IPS-NIHi7 (cell line): Measurements from ENCODE around the gene POU6F2.

Experiments
- DNase-seq: peaks from one replicate; pipeline ENCODE4 v3.0.0; 2012; ENCODE audit warnings: mixed read lengths; ENCODE audit errors: extremely low spot score

Gene POU6F2

DNA sequence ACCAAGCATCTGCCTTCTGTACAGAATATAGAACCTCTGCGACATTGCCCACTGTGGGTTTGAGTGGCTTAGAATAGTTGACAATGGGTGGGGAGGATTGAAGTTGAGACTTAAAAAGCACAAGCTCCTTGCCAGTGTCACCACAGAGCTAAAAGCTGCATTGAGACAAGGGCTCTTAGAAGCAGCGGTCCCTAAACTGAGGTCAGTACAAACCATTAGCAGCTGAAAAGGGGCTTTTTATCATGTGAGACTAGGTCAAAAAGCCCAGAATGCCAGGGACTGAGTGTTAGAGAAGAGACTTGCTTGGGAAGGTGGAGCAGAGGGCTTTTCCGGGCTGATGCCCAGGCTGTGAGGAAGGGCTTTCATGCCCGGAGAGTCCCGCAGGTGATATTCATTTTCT is 91.3 kb downstream of the POU6F2 start:
- peak; percentile 18 for DNase-seq

DNA sequence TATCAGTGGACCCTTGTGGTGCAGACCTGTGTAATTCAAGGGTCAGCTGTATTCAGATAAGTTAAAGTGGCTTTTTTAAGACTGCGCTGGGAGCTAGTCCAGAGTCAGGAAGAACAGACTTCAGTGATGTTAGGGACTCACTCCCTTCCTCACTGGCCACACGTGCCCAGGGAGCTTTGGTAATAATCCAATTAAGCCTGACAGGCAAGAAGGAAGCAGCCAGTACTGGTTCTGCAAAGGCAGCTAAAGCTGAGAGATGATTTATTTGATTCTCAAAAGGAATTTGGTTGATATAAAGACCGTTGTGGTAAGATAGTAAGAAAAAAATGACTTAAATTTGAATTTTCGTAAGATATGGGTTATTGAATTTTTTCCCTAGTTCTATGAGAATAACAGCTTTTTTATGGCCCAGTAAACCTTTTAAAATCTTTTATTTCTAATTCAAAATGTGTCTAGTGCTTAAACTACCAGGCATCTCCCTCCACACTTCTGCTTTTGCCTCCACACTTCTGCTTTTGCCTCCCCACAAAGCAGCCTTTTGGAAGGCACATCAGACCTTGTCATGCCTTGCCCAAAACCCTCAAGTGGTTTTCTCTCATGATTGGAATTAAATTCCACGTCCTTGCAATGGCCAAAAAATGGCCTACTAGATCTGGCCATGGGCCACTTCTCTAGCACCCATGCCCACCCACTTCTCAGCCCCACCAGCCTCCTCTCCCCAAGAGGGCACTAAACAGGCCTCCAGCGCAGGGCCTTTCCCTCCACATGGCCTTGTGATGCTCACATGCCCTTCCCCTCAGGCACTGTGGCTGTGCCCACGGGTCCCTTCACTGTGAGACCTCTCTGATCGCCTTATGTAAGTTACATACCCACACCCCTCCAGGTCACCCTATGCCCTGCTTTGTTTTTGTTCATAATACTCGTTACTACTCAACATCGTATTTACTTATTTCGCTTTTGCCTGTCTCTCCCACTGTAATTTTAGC is 92.5 kb downstream of the POU6F2 start:
- DNase-seq, result no peak

DNA sequence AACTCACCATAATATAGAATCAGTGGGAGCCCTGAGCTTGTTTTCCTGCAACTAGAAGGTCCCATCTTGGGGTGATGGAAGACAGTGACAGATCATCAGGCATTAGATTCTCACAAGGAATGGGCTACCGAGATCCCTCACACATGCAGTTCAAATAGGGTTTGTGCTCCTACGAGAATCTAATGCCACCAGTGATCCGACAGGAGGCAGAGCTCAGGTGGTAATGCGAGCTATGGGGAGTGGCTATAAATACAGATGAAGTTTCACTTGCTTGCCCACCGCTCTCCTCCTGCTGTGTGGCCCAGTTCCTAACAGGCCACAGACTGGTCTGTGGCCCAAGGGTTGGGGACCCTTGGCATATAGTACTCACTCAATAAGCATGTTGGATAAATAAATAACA is 93.4 kb downstream of the POU6F2 start:
- no peak for DNase-seq

DNA sequence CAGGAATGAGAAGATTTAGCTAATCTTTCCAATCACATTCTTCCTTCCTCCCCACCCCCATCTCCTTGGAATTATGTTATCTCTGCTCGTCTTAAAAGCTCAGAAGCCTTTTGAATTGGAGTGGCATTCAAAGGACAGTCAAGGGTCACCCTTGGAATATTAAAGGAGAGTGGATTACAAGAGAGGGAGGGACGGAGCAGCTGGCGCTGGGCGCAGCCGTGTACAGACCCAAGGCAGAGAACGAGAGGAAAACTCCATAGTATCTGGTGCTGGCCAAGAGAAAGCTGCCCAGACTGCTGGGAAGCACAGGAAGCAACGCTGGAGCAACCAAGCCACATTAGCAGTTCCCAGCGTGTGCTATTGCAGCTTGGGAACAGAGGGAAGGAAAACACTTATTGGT is 95.7 kb downstream of the POU6F2 start:
- peak; percentile 50 for DNase-seq

DNA sequence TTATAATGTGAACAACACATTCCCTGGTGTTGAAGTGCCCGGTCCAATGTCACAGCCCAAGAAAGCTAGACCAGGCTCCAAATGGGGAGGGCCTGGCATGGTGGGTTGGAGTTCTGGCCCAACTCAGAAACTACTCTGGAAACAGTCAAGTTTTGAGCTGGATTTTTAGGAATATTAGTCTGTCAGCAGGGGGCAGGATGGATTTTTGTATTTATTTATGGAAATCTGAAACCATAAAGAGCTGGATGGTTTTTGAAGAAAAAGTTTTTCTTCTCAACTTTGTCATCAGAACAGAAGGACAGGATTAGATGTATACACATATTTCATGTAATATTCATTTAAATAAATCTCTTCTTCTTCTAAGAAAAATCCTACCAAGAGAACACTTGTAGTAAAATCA is 97.5 kb downstream of the POU6F2 start:
- DNase-seq, result no peak

DNA sequence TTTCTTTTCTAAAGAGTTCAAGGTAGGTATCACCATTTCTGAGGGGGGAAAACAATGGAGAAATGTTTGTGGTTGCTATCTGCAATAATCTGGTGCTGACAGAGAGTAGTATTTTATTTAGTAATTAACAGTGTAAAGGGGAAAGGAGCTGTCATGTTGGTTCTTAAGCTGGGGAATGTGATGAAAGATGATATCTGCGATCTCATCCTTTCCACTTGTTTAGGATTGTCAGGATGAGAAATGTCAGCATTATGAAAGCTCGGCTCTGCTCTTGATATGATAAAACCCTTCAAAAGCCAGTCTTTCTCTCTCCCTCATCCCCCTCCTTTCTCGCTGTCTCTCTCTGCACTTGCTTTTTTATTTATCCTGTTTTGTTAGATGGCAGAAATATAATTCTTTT is 106.1 kb downstream of the POU6F2 start:
- no peak for DNase-seq

DNA sequence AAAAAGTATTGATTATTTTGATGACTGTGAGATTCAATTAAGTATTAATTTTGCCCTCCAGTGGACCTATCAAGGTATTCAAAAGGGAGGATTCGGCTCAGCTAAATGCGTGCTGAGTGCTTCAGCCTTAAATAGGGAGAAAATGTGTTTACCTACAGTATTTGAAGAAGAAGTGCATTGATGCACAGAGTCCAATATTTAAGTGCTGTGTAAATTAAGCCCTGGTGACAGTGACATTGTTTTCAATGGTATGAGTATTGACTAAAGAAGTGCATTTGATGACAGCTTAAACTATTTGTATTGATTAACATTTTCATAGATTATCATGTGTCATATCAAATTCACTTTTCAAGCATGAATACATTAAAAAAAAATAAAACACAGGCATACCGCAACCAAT is 106.6 kb downstream of the POU6F2 start:
- no peak for DNase-seq

DNA sequence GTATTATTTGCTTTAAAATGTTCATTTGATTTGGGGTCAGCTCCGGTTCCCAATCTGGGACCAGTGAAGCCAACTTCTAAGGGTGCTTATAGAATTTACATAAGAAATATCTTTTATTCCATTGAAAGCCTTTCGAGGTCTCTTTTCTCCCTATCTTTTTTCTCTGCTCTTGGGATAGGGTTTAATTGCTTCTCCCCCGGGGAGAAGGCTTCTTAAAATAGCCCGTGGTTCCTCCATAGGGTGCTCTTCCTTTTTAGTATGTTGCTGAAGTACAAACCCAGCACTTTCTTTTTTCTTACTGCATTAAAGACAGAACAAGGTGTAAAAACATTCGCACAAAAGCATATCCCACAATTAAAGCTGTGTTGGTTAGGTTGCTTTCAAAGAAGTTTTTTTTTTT is 107.5 kb downstream of the POU6F2 start:
- DNase-seq, result no peak

DNA sequence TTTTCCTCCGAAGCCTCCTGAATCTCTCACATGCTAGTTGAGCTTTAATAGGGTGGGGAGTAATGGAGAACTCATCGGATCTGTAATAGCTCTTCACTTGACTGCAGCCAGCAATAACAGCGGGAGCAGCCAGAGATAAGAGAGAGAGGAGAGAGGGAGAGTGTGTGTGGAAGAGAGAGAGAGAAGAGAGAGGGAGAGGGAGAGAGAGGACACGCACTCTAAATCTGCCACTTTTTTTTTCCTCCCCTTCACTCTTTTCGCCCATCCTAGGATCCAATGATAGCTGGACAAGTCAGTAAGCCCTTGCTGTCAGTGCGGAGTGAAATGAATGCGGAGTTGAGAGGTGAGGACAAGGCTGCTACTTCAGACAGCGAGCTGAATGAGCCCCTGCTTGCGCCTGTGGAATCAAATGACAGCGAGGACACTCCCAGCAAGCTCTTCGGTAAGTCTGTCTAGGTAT is 107.9 kb downstream of the POU6F2 start:
- DNase-seq, result peak; percentile 35

DNA sequence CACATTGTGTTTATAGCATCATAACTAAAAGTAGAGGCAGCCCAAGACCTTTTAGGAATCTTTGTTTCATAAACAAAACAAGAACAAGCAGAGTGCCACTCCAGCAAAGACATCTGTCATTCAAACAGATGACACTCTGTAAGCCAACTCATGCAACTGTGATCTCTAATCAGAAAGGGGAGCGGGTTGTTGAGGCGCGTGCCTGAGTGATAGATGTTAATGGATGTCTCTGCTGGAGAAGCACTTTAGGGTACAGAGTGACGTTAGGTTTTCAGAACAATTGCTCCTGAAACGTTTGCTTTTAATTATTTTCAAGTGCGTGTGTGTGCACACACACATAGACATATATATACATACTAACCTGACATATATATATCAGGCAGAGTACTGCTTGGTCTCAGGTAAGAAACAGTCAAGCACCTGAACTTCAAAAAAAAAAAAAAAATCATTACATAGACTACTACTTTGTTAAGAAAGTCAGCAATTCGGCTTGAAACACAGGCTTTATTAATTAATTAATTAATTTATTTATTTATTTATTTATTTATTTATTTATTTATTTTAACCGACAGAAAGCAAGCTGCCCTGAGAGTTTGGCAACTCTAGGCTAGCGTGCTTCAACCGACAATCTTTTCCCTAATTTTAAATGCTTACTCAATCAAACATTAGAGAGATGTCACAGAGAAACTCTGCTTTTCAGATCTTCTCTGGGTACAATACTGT is 109.1 kb downstream of the POU6F2 start:
- DNase-seq, result no peak

DNA sequence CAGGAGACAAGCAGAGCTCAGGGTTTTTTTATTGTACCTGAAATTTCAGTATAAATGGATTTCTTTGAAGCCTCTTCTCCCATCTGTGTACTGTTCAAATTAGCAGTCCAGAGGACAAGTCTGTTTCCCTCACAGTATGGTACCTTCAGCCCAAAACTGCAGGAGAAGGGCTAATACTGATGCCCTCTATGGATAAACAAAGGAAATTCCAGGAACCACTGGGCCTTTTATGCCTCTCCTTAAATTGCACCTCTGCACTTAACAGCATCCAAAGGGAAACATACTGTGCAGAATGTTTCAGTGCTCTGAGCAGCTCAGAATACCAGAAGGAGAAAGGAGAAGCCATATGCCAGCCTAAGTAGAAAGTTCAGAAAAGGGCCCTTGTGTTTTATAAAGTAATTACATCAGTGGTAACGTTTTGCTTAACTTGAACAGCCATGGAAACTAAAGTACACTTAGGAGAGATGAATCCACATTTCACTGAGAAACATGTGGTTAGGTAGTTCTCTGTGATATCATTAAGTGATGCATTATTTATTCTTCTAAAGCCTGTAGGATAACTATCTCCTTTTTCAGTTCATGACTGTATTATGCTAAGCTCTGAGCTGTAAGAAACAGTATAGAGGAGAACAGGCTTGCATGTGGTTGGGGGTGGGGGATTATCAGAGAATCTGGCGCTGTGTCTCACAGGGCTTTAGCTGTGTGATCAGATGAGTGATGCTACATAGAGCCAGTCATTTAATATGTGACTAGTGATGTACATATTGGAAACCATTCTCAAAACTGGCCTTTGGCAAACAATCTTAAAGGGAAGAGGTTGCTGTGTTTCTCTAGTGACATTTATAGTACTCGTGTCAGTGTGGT is 111.3 kb downstream of the POU6F2 start:
- no peak for DNase-seq

DNA sequence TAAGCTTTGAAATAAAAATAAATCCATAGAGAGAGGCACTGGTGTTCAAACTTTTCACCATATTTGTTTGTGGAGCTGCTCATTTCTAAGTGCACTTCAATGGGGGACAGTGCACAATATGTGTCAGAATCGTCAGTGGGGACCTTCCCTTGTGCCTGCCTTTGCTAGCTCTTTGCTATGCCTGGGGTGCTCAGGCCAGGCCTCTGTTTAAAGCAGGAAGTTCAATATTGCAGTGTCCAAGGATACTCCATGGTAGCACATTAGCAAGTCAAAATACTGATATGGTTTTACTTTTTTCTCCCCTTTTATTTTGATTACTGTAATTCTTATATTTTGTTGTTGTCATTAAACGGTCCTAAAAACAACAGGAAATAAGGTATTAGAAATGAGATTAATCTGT is 113.4 kb downstream of the POU6F2 start:
- DNase-seq, result no peak

DNA sequence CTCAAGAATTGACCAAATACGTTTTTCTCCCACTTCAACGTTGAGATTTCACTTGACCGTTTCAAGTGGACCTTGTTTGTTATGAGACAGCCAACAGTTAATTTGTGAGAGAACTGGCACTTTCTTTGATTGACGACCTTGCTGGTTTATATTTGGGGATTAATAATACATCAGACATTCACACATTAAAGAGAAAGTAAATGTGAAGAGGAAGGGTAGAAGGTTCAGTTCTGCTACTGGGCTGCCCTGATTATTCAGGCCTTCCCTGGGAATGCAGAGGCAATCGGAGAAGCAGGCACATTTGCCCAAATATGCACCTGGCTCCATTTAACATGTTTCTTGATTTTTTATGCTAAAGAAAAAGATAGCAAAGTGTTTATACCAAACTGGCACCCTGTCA is 114.1 kb downstream of the POU6F2 start:
- no peak for DNase-seq

DNA sequence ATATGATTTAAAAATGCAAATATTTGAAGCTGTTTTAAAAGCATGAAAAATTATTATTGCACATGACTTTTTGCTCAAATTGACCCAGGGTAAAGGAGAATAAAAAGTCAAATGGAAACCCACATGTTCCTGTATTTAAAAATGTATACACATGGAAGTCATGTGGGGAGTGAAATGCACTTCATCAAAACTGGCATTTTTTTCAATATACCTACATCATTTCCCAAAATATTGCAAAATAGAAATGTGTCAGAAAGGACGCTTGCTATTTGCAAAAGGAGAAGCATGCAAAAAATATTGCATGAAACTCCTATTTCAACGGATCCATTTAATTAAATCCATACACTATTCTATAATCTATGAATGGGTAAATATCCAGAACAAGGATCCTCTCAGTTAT is 117.0 kb downstream of the POU6F2 start:
- DNase-seq, result no peak

DNA sequence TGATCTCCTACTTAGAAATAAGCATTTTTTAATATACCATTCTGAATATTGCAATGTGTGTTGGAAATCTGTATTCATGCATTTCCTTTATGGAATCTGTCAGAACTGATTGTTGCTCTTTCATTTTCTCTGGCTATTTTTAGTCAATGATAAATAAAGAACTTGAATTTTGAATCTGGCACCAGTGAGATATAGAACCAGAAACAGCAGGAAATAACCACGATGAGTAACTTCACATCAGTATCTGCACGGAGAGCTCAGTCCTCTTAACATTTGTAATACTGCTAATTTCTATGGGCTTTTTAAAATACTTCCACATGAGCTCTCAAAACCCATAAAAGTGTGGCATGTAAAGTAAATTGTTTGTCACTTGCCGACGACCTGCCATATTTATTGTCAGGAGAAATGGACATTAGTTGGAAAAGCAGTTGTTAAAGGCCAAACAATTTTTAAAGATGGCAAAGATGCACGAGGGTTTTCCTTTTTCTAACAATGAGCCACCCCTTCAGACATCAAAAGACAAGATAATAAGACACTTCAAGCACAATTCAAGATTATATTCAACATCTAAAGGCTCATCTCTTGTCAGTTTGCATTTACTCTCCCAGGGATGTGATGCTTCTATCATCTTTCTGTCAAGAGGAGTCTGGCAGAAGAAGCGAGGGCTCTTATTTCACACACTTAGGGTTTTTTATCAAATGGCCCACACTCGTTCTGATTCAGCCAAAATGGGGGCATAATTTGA is 118.3 kb downstream of the POU6F2 start:
- DNase-seq, result no peak

DNA sequence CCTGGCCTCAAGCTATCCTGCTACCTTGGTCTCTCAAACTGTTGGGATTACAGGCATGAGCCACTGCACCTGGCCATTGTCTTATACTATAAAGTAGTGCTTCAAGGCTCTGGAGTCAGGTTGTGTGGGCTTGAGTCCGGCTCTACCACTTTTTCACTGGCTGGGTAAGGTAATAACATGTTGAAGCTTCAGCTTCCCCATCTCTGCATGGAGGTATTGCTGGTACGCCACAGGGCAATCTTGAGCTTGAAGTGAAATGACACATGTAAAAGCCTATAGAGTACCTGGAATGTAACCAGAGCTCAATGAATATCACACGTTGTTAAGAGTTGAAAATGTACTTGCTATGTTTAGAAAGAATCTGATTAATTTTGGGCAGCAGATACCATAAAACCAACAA is 120.8 kb downstream of the POU6F2 start:
- DNase-seq, result no peak

DNA sequence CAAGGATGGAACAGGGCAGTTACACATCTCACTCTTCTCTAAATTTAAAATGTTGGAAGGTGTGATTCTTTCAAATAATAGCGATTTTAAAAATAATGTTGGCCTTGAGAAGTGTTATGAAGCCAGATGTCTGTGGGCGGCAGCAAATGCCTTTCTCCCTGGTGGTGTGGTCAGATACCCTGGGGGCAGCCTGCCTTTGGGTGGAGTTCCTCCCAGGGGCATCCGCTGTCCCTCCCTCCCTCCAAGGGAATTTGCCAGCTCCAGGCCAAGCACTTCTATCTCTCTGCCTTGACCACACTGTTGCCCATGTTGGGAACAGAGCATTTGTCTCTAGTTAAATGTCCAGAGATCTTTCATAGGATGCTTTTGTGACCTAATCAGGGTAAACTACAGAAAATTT is 121.4 kb downstream of the POU6F2 start:
- no peak for DNase-seq

DNA sequence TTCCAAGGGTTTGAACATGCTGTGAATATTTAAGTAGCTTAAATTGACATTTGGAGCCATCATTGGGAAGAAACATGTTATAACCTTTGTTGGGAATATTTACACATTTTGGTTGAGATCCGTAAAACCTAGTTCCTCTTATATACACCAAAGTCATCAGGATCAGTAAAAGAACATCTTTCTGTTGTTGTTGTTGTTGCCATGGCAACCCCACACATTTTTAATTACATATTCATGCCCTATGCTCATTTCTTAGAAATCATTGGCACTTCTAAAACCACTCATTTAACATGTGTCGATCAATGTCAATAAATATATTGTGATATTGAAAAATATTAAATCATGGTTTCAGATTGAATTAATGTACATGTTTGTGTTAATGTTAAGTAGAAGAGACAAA is 122.6 kb downstream of the POU6F2 start:
- DNase-seq, result no peak

DNA sequence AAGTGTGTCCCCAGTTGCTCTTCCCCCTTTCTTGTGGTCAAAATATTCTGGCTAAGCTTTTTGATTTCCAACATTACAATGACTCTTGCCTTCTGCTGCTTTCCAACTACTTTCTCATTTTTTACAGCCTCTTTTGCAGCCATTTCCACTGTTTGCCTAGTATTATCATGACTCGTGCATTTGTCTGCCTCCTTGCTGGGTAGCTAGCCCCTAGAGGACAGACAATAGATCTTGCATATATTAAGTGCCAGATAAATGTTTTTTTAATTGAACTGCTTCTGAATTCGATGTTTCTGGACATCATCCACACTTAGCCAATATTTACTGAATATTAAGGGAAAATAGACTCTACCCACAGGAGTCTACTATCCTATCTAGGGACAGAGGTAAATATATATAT is 124.5 kb downstream of the POU6F2 start:
- no peak for DNase-seq

DNA sequence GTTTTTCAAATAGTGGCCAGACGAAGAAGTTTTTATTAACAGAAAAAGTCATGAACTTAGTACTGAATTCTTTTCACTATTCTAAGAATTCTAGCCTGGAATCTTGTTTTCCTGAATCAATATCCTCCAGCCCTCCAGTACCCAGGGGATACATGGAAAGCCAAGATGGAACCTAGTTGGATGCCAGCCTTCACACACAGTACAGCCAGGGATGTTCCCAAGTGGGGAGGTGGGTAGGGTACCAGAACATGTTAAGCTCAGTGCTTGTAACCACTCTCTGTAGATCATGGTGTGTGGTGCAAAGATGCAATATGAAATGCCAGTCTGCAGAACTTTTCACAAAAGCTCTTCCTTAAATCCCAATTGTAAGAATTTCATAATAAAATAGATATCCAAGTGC is 128.0 kb downstream of the POU6F2 start:
- DNase-seq, result no peak

DNA sequence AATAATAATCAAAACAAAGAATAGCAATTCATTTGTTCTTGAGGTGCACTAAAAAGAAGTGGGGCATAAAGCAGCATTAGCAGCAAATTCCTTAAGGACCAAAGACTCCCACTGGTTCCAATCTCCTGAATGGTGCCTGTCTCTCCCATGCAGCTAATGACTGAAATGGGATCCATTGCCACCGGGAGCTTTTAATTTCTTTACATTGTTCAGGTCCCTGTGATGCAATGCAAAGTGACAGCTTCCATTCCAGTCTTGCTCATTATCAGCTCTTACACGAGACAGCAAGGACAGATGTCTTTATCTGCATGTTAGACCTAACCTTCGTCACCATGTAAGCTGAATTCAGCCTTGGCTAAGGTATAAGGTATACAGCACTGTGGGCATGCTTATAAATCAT is 148.1 kb downstream of the POU6F2 start:
- no peak for DNase-seq
